Stimulated activated effector memory CD8-positive, alpha-beta T cell treated with anti-CD3 and anti-CD28 coated beads, Interleukin-12 subunit alpha, Interleukin-12 subunit beta, amount 100 ng/mL, for 72 hours (primary cell): ENCODE data around the gene USP7.

Source experiments
- ATAC-seq: fragments of 150-1000 bp; cut with Tn5 transposase; 2 replicates; pipeline ENCODE4 v1.10.0; 2021
- DNase-seq, 2 donors: peaks; one replicate each; pipeline ENCODE4 v3.0.0; 2021 to 2022; ENCODE audit warnings: low spot score in 2 of 2
- H3K27ac Mint-ChIP-seq: one replicate; pipeline ENCODE4 v1.8.0; 2022; ENCODE audit warnings: mild to moderate bottlenecking, mixed read lengths
- H3K36me3 Mint-ChIP-seq: one replicate; pipeline ENCODE4 v1.8.0; 2022; ENCODE audit warnings: mild to moderate bottlenecking, mixed read lengths
- H3K4me1 Mint-ChIP-seq: one replicate; pipeline ENCODE4 v1.8.0; 2022; ENCODE audit warnings: mixed read lengths
- H3K4me3 Mint-ChIP-seq: one replicate; pipeline ENCODE4 v1.8.0; 2022; ENCODE audit warnings: mild to moderate bottlenecking, mixed read lengths
- H3K9me3 Mint-ChIP-seq: one replicate; pipeline ENCODE4 v1.8.0; 2022; ENCODE audit warnings: mixed read lengths

The USP7 gene

GRCh38 chr16:8949536-8950418, 13.9 kb downstream of the USP7 start:
- peaks cover 81% of the 10 kb centered on the region for H3K4me1 Mint-ChIP-seq

GRCh38 chr16:8948831-8949230, 14.9 kb downstream of the USP7 start:
- peak; percentile 70 for ATAC-seq
- H3K9me3 Mint-ChIP-seq: no peaks in the 10 kb centered on the region
- peak overlapping the region; percentile 4 for H3K27ac Mint-ChIP-seq
- H3K4me3 Mint-ChIP-seq: peak overlapping the region; percentile 37
- peaks cover 90% of the 10 kb centered on the region for H3K4me1 Mint-ChIP-seq
- H3K36me3 Mint-ChIP-seq: peaks cover 14% of the 10 kb centered on the region
- DNase-seq: no peak

More at GRCh38 chr16:8949536-8950418, 13.9 kb downstream of the USP7 start:
- peak; percentile 29 for ATAC-seq
- no peak for DNase-seq
- Mint-ChIP-seq H3K9me3 (no peaks in the 10 kb centered on the region), H3K36me3 (peaks cover 14% of the 10 kb centered on the region), H3K27ac (peak overlapping the region; percentile 4), H3K4me3 (peak overlapping the region; percentile 37)

GRCh38 chr16:8948069-8948593, 15.6 kb downstream of the USP7 start:
- DNase-seq (no peak), ATAC-seq (no peak)
- H3K4me3 Mint-ChIP-seq: peak overlapping the region; percentile 37
- peaks cover 12% of the 10 kb centered on the region for H3K36me3 Mint-ChIP-seq
- peaks cover 93% of the 10 kb centered on the region for H3K4me1 Mint-ChIP-seq
- H3K27ac Mint-ChIP-seq: peak overlapping the region; percentile 4
- no peaks in the 10 kb centered on the region for H3K9me3 Mint-ChIP-seq

- Mint-ChIP-seq H3K9me3 (no peaks in the 10 kb centered on the region), H3K27ac (no peak overlapping the region), H3K4me1 (peaks cover 93% of the 10 kb centered on the region), H3K4me3 (no peak overlapping the region), H3K36me3 (peaks cover 4% of the 10 kb centered on the region)
- no peak for ATAC-seq
- no peak for DNase-seq
Observed at GRCh38 chr16:8946544-8946943, 17.2 kb downstream of the USP7 start.

- ATAC-seq: no peak
- H3K9me3 Mint-ChIP-seq: no peaks in the 10 kb centered on the region
- no peak for DNase-seq
- H3K4me1 Mint-ChIP-seq: peaks cover 93% of the 10 kb centered on the region
- H3K36me3 Mint-ChIP-seq: peaks cover 4% of the 10 kb centered on the region
- no peak overlapping the region for H3K27ac Mint-ChIP-seq
- H3K4me3 Mint-ChIP-seq: no peak overlapping the region
Observed at GRCh38 chr16:8945626-8946296, 17.9 kb downstream of the USP7 start.

GRCh38 chr16:8943966-8944759, 19.5 kb downstream of the USP7 start:
- Mint-ChIP-seq H3K36me3 (peaks cover 11% of the 10 kb centered on the region), H3K9me3 (no peaks in the 10 kb centered on the region), H3K4me1 (peaks cover 96% of the 10 kb centered on the region), H3K27ac (peak overlapping the region; percentile 77), H3K4me3 (peak overlapping the region; percentile 52)
- ATAC-seq: no peak
- no peak for DNase-seq

- H3K27ac Mint-ChIP-seq: peak overlapping the region; percentile 43
- peak overlapping the region; percentile 52 for H3K4me3 Mint-ChIP-seq
- DNase-seq (no peak), ATAC-seq (no peak)
- no peaks in the 10 kb centered on the region for H3K9me3 Mint-ChIP-seq
- peaks cover 11% of the 10 kb centered on the region for H3K36me3 Mint-ChIP-seq
- H3K4me1 Mint-ChIP-seq: peaks cover 96% of the 10 kb centered on the region
Observed at GRCh38 chr16:8943001-8943763, 20.5 kb downstream of the USP7 start.

- H3K4me3 Mint-ChIP-seq: no peak overlapping the region
- H3K36me3 Mint-ChIP-seq: peaks cover 7% of the 10 kb centered on the region
- H3K27ac Mint-ChIP-seq: peak overlapping the region; percentile 67
- ATAC-seq: peak; percentile 32
- no peak for DNase-seq
- peaks cover 96% of the 10 kb centered on the region for H3K4me1 Mint-ChIP-seq
- H3K9me3 Mint-ChIP-seq: no peaks in the 10 kb centered on the region
Observed at GRCh38 chr16:8941718-8942344, 21.9 kb downstream of the USP7 start.

- Mint-ChIP-seq H3K4me1 (peaks cover 85% of the 10 kb centered on the region), H3K27ac (peak overlapping the region; percentile 57), H3K4me3 (no peak overlapping the region), H3K36me3 (peaks cover 12% of the 10 kb centered on the region), H3K9me3 (no peaks in the 10 kb centered on the region)
- DNase-seq (no peak), ATAC-seq (no peak)
Observed at GRCh38 chr16:8937803-8938202, 25.9 kb downstream of the USP7 start.

- Mint-ChIP-seq H3K36me3 (peaks cover 12% of the 10 kb centered on the region), H3K27ac (peak overlapping the region; percentile 86), H3K4me3 (peak overlapping the region; percentile 7), H3K4me1 (peaks cover 84% of the 10 kb centered on the region), H3K9me3 (no peaks in the 10 kb centered on the region)
- ATAC-seq (peak; percentile 100), DNase-seq (peak; percentile 50 to 80)
Observed at GRCh38 chr16:8936421-8936820, 27.3 kb downstream of the USP7 start.

GRCh38 chr16:8935989-8936388, 27.7 kb downstream of the USP7 start:
- Mint-ChIP-seq H3K36me3 (peaks cover 12% of the 10 kb centered on the region), H3K9me3 (no peaks in the 10 kb centered on the region), H3K4me3 (peak overlapping the region; percentile 7), H3K27ac (peak overlapping the region; percentile 86), H3K4me1 (peaks cover 82% of the 10 kb centered on the region)
- ATAC-seq: peak; percentile 17
- DNase-seq: no peak

- peaks cover 15% of the 10 kb centered on the region for H3K36me3 Mint-ChIP-seq
- H3K4me3 Mint-ChIP-seq: no peak overlapping the region
- DNase-seq (no peak), ATAC-seq (no peak)
- peaks cover 71% of the 10 kb centered on the region for H3K4me1 Mint-ChIP-seq
- H3K9me3 Mint-ChIP-seq: no peaks in the 10 kb centered on the region
- no peak overlapping the region for H3K27ac Mint-ChIP-seq
Observed at GRCh38 chr16:8934601-8935000, 29.1 kb downstream of the USP7 start.

- Mint-ChIP-seq H3K27ac (no peak overlapping the region), H3K36me3 (peaks cover 42% of the 10 kb centered on the region), H3K4me3 (no peak overlapping the region), H3K9me3 (no peaks in the 10 kb centered on the region), H3K4me1 (peaks cover 66% of the 10 kb centered on the region)
- ATAC-seq (no peak), DNase-seq (no peak)
Observed at GRCh38 chr16:8931859-8932258, 31.8 kb downstream of the USP7 start.
